GM19463 (cell line): Measurements from ENCODE around the gene RAC3.

Experiments
- ATAC-seq: cut with Tn5 transposase; IDR thresholded peaks from one replicate; pipeline ENCODE4 v1.9.1; 2021; ENCODE audit warnings: mild to moderate bottlenecking, moderate library complexity; ENCODE audit not compliant: unreplicated experiment

RAC3 gene

GRCh38 chr17:81998691-81999438 lies 32.6 kb upstream of the RAC3 start:
- ATAC-seq, result no peak

DNA sequence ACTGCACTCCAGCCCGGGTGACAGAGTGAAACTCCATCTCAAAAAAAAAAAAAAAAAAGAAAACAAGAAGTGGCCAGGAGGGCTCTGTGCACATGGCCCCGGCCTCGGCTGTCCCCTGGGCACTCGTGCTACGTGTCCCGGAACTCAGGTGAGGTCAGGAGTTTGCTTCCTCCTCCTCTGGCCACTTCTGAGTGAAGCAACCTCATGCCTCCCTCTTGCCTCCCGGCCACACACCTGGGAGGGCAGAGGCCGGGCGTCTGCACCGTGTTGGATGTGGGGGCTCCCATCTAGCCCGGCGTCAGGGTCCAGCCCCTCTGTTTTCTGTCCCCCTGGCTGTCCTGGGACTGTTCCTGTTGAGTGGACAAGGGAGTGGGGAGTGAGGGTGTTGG lies 31.9 kb upstream of the RAC3 start:
- ATAC-seq, result no peak

DNA sequence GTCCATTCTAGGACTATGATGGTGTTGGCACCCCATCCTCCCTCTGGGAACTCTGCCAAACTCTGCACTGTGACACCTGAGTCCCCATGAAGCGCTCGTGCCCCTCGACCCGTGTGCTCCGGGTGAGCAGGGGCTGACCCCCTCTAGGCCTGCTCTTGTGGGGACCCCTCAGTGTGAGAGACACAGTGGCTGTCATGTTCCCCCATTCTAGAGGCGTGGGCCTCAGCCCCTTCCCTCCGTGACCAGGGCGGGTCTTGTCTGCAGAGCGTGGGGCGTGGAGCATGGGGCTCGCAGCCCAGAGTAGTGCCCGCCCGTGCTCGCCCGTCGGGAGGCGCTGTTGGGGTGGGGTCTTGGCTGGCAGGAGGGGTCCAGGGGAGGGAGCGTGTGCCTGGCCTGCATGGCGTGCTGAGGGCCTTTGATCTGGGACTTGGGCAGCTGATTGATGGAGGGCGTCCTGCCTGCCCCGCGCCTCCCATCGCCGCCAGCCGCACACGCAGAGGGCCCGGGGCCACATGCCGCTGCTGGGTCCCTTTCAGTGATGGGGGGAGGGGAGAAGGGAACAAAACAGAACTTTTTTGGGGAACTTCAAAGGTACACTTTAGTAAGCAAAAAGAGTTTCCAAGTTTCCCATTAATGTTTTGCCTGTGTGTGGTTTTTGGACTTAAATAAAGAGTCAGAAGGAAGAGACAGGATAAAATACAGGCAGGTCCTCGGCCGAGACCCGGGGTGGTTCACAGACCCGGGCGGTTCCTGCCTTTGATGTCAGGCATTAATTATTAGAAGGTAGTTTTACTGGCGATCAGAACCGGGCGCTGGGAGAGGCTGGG lies 31.3 kb upstream of the RAC3 start:
- no peak for ATAC-seq

- ATAC-seq, result no peak
These were observed 30.5 kb upstream of the RAC3 start for GRCh38 chr17:82000803-82001570.

DNA sequence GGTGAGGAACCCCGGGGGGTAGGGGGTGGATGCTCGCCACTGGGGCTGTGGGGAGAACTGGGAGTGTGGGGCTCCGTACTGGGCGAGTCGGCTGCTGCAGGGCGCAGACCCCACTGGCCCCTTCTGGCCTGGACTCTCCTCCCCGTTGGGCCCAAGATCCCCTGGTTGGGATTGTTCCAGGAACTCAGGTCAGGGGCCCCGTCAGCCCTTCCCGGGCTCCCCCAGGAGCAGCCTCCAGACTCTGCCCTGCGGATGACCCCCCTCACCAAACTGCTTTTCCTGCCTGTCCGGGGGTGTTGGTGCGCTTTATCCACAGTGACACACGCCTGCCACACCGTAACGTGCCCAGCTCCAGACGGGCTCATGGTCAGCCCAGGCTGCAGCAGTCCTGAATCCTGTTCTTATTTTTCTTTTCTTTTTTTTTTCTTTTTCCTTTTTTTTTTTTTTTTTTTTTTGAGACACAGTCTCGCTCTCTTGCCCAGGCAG lies 29.9 kb upstream of the RAC3 start:
- no peak for ATAC-seq

DNA sequence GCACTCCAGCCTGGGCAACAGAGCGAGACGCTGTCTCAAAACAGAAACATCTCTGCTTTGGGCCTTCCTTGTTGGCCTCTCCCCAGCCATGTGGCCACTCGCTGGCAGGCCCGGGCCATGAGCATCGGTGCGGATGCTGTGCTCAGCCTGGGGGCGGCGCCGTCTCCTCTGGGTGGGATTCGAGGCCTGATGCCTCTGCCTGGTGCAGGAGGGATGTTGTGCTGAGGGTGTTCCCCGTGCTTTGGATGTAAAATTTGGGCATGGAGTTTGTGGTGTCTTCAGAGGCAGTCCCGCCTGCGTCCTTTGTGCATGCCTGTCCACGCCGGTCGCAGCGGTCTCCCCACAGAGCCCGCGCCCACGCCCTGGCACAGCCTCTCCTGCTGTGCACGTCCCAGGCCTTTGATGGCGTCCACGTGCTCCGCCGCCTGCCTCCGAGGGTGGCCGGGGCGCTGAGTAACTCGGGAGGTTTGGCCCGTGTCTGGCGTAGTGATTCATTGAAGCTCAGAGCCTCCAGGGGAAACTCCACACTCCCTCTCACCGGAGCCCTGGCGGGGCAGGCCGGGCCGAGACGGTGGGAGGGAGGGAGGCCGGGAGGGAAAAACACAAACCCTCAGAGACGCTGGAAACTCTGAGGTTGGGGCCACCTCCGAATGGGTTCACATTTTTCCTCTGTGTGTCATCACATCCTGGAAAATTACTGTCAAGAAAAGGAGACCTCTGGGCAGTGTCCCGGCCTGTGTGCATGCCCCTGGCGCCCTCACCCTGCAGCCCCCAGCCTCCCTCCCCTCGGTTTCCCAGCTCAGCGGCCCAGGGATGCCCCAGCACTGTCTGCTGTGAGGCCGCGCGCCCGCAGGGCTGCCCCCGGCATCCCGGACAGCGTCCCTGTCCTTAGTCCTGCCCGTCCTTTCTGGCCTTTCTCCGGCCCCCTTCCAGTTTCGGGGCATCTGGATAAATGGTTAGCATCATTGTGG lies 27.8 kb upstream of the RAC3 start:
- ATAC-seq, result no peak

DNA sequence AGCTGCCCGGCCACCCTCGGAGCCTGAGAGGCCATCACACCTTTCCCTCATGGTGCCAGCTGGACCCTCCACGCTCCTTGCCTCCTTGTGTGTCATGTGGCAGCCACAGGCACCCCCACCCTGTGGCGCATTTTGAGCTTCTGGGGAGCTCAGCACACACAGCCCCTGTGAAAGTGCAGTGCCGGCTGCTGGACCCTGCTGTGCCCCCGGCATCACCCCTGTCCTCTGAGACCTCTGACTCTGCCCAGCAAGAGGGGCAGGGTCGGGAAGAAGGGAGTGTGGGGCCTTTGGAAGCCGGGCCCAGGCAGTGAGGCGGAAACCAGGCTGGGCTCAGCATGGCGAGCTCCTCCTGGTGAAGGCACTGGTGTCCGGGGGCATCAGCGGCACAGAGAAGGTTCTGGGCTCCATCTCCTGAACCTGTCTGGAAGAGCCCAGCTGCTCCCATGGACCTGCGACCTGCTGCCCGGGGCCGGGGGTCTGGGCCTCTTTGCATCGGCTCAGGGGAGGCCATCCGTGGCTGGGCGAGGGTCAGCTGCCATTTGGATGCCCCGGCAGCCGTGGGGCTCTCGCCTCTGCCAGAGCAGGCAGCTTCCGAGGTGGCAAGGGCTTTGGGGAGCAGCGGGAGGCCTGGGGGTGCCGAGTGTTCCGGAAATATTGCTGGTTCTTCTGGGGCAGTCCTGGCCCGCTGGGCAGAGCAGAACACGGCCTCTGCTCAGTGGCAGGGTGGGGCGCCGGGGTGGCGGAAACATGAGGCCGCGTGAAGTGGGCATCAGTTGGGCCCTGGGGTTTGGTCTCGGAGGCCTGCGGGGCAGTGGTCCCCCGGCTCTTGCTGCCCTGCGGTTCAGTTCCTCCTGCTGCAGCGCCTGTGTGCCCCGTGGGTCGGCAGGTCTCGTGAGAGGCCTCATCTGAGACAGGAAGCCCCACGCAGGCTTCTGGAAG lies 26.7 kb upstream of the RAC3 start:
- ATAC-seq, result no peak

DNA sequence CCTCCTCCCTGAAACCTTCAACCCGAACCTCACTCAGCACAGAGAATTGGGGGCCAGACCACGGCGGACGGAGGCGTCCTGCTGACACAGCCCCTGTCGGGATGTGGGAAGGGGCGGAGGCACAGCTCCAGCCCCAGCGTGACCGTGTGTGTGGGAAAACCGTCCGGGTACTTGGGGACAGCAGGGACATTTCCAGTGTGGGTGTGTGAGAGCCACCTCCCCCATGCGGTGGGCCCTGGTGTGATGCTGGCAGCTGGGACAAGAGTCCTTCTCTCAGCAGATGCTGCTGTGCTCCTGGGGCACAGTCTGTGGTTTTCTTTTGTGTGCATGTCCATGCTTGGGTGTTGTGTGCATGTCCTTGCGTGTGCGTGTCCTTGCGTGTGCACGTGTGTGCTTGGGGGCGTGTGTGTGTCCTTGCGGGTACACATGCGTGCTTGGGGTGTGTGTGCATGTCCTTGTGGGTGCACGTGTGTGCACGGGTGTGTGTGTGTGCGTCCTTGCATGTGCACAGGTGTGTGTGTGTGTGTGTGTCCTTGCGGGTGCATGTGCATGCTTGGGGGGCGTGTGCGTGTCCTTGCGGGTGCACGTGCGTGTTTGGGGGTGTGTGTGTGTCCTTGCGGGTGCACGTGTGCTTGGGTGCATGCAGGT lies 25.7 kb upstream of the RAC3 start:
- no peak for ATAC-seq

DNA sequence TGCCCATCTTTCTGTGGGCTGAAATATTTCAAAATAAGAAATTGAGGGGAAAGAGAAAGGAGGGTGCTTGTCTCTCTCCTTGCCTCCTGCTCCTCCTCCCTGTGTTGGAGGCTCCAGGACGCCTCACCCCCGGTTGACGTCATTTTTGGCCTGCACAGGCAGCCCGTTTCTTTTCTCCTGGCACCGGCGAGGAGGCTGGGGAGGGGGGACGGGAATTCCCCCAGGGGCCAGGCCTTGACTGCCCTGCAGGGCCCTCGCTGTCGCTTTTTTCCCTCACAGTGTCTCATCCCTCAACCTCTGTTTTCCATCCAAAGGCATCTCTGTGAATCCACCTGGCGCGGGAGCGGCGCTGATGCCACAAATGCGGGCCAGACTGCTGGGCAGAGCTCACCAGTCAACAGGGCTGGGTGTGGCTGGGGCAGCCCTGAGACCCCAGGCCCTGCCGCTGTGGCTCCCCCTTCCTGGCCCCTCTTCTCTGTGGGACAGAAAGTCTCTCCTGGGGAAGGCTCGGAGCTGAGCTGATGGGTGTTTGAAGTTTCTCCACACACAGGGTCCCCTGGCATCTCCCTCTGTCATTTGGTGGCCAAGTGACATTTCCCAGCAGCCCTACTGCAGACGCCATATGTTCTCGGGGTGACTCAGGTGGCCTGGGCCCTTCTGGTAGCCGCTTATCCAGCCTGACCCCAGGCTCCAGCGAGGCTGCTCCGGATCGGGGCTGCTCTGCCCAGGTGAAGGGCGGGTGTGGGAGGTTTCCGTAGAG lies 24.8 kb upstream of the RAC3 start:
- ATAC-seq, result no peak

DNA sequence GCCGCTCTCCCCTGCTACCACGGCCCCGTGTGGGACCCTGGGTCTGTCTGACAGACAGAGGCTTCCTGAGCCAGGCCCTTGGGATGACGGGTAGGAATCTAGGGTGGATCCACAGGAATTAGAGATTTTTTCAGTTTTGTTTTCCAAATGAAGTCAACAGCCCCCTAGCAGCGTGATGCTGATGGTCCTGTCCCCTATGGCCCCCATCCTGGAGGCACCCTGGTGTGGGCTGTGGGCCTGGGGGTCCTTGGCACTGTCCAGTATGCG lies 24.3 kb upstream of the RAC3 start:
- no peak for ATAC-seq

DNA sequence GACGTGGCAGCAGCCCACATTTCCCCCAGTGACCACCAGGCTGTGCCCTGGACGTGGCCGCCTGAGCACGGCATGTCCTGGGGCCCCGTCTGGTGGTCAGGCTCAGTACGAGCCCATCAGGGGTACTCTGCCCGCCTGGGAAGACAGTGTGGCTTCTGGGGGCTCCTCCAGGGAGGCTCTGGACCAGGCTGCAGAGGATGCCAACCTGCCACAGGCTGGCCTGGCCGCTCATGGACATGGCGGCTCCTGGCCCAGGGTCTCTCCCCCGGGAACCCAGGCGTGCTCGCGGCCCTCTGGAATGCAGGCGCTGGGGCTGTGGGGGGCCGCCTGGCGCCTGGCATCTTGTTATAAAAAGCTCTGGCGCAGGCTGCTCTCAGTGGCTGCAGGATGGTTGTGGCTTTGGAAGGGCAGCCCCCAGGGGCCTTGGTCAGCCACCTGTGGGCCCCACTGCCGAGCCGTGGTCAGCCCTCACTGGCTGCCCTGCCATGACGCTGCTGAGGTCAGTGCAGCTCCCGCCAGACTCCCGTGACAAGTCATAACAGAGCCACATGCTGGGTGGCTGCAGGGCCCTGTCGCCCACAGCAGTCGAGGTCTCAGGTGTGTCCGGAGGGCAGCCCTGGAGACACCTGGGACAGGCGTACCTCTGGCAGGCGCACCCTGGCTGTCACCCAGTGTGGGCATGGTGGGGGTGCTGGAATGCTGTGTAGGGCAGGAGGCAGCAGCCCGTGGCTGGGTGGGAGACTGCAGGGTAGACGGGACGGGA lies 23.8 kb upstream of the RAC3 start:
- no peak for ATAC-seq

DNA sequence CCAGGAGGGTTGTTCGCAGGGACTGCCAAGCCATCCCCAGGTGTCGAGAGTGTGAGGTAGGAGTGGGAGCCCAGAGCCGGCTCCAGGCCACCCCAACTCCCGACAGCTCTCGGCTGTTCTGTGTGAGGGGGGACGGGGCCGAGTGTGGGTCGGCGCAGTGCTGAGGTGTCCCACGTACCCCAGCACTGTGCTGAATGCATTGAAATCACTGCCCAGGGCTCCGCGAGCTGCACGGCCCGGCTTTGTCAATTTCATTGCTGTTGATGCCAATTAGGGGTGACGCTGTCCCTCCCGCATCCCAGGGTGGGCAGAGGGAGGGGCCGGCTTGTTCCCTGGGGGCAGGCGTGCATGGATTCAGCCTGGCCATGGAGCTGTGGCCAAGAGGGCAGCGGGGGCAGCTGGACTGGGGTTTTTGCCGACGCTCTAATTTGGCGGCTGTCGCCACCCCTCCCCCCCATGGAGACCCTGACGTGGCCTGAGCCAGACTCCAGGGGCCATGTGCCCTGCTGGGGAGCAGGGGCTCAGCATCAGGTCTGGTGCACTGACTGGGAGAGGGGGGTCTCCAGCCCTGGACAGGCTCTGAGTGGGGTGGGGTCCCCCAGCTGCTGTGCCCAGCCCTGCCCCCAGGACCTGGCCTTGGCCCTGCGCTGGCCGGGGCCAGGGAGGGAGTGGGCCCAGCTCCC lies 23.1 kb upstream of the RAC3 start:
- no peak for ATAC-seq

GRCh38 chr17:82008941-82009405 lies 22.5 kb upstream of the RAC3 start:
- ATAC-seq, result no peak

DNA sequence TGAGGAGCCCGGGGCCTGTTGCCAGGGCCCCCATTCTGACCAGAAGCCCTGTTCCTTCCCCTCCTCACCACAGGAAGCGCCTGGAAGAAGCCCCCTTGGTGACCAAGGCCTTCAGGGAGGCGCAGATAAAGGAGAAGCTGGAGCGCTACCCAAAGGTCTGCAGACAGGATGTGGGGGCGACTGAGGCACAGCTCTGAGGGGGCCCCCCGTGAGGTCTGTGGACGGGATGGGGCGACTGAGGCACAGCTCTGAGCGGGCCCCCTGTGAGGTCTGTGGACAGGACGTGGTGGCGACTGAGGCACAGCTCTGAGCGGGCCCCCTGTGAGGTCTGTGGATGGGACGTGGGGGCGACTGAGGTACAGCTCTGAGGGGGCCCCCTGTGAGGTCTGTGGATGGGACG lies 22.1 kb upstream of the RAC3 start:
- ATAC-seq, result no peak

DNA sequence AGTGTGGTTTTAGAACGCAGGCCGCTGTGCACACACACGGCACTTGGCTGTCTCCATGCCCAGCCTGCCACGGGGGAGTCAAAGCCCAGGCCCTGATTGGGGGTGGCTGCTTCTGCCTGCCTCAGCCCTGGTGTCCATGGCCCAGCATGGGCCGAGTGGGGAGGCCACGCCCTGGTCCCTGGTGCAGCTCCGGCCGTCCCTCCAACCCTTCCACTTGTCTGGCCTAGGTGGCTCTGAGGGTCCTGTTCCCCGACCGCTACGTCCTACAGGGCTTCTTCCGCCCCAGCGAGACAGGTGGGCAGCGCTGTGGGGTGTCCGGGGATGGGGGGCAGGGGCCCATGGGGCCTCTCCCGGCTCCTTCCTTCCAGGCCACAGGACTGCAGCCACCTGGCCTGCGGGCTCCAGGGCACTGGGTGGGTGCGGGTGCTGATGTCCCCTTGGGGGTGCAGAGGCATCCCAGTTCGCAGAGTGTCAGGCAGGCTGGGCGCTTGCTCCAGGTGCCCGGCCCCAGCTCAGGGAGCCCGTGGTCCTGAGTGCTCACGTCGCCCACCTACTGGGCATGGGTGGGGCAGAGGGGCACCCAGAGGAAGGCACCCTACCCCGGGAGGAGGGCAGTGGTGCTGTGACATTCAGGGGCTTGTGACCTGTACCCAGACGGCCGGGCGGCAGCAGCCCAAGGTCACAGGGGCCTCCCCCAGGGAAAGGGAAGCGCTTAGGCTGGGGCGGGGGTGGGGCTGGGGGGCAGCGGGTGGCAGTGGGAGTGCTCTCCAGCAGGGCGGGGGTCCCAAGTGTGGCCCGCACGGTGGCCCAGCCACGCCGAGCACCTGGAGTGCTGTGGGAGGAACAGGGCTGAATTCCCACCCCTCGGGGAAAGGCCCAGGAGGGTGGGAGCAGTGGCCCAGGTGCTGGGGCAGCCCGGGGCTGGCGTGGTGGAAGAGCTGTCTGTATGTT lies 20.6 kb upstream of the RAC3 start:
- ATAC-seq, result no peak
